Sciatic nerve (tissue), 2 donors: ENCODE measurements around the gene PAH. TPM values are rescaled to one million over a fixed set of nuclear protein-coding genes. Genes with fewer than 3 reads are reported as not detected.

ENCODE experiments used
- ATAC-seq: fragments of 200-7000 bp; cut with Tn5 transposase; one replicate; pipeline ENCODE4 v1.9.1; 2020; ENCODE audit warnings: mild to moderate bottlenecking, moderate library complexity
- DNase-seq: peaks from one replicate; pipeline ENCODE4 v3.0.0-alpha.2; 2020; ENCODE audit warnings: low spot score
- intact Hi-C: fragments of 100-400 bp; cut with DNase I; formaldehyde crosslinking; loops from one replicate; pipeline ENCODE4 v1.14.2; 2022
- total RNA-seq: library from RNA; stranded (reverse); fragmentation: NEBNext Ultra II Directional; extraction: Animal tissue kit (Norgen Biotek cat#: 25700); gene quantifications from one replicate; pipeline ENCODE4 v1.2.1, GENCODE V29; 2021
- donor health status: DM: no; HTN: no; CAD: no.
- donor health status: DM: no; HTN: no; CAD: no.

The PAH gene
- total RNA-seq, 1 donor from 2014 or later = not detected

GRCh38 chr12:102953221-102953620 is 36.2 kb upstream of the PAH start:
- intact Hi-C loops = loop anchor here (10.0 kb wide), 1 partner anchor 582 kb away; no protein-coding TSS in a partner anchor
- DNase-seq (no peak), ATAC-seq (no peak)

DNA sequence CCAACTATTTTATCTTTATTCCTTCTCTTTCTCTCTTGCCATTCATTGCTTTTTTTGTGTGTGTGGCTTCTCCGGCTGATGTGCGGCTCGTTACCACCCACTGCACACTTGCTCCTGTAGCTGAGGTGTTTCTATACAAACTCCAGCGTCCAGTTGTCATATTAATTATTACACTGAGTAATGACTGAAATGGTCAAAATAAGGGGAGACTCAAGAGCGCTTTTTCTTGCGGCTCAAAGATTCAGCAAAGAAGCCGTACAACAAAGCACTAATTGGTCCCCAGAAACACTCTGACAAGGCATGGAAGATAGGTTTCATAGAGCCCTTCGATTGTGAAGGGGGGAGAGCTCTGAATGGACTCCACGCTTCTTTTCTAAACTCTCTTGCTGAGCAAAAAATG is 34.8 kb upstream of the PAH start:
- intact Hi-C loops = loop anchor here (10.0 kb wide), 1 partner anchor 583 kb away; no protein-coding TSS in a partner anchor
- DNase-seq (no peak), ATAC-seq (no peak)

- intact Hi-C loops = loop anchor here (10.0 kb wide), 1 partner anchor 584 kb away; no protein-coding TSS in a partner anchor
- DNase-seq = no peak
- ATAC-seq = no peak
Measured at GRCh38 chr12:102950950-102951619, 34.0 kb upstream of the PAH start.

DNA sequence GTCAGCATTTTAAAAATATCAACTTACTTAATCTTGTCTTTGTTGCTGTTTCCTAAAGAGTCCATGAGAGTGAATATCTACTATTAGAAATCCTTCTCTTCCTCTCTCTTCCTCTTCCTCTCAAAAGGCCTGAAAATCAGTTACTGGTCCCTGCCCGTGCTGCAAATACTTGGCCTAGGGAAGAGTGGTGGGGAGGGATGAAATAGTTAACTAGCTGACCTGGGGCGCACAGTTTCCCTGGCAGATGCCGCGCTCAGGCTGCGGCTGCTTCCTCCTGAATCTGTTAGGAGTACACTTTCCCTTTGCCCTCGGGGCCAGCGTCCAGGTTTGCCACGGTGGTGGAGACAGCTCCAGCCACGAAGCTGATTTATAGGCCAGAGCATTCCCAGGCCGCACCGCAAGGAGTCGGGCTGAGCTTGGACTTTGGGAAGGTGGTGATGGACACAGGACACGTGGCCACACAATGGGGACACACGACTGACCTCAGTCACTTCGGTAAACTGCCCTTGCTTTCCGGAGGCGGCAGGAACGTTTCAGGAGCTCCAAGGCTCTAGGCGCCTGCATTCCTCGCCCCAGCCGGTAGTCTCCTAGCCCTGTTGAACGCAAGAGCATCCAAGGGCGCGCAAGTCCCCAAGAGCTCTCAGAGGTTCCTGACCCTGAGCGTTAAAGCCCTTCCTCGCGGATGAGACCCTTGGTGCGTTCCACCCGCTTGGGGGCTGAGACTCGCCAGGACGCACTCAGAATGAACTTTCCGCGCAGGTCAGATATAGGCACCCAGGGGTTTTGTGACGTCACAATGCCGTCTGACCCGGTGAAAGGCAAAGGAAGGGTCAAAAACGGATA is 33.3 kb upstream of the PAH start:
- DNase-seq (no peak), ATAC-seq (peak; percentile 22)
- intact Hi-C loops = loop anchor here (10.0 kb wide), 1 partner anchor 584 kb away; no protein-coding TSS in a partner anchor

GRCh38 chr12:102948941-102949352 is 31.9 kb upstream of the PAH start:
- no peak for ATAC-seq
- intact Hi-C loops = no loop called here

GRCh38 chr12:102946042-102946441 is 29.0 kb upstream of the PAH start:
- intact Hi-C loops = no loop called here
- ATAC-seq = no peak
- no peak for DNase-seq

More at GRCh38 chr12:102948941-102949352, 31.9 kb upstream of the PAH start:
- peak; percentile 70 for DNase-seq

- intact Hi-C loops = no loop called here
- ATAC-seq = no peak
- no peak for DNase-seq
Measured at GRCh38 chr12:102939670-102940222, 22.7 kb upstream of the PAH start.

- no peak for DNase-seq
- intact Hi-C loops = no loop called here
- ATAC-seq = no peak
Measured at GRCh38 chr12:102939059-102939458, 22.0 kb upstream of the PAH start.

DNA sequence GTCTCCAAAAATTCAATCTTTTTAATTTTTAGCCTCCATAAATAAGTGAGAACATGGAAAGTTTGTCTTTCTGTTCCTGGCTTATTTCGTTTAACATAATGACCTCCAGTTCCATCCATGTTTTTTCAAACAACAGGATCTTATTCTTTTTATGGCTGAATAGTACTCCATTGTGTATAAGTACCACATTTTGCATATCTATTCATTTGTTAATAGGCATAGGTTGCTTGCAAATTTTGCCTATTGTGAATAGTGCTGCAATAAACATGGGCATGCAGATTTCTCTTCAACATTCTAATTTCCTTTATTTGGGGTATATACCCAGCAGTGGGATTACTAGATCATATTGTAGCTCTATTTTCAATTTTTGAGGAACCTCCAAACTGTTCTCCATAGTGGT is 16.1 kb upstream of the PAH start:
- DNase-seq (no peak), ATAC-seq (no peak)
- intact Hi-C loops = no loop called here

GRCh38 chr12:102927220-102927619 is 10.2 kb upstream of the PAH start:
- no peak for ATAC-seq
- intact Hi-C loops = no loop called here
- DNase-seq = no peak

DNA sequence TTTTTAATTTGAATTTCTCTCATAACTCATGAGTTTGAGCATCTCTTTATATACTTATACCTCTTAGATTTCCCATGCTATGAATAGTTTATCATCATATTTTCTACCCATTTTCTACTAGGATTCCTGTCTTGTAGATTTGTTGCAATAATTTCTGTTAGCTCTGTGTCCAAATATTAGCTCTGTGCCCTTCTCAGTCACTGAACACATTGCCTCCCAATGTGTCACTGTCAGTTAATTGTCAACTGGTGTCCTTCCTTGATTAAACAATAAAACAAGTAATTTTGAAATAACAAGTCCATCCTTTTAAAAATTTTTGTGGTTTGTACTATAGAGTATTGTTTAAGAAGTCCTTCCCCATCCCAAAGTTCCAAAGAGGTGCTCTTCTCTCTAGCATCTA is 4.2 kb upstream of the PAH start:
- ATAC-seq = no peak
- intact Hi-C loops = no loop called here

GRCh38 chr12:102920271-102920670 is 3.2 kb upstream of the PAH start:
- intact Hi-C loops = no loop called here
- ATAC-seq (no peak), DNase-seq (no peak)

More for the DNA sequence above, 4.2 kb upstream of the PAH start:
- DNase-seq = no peak

DNA sequence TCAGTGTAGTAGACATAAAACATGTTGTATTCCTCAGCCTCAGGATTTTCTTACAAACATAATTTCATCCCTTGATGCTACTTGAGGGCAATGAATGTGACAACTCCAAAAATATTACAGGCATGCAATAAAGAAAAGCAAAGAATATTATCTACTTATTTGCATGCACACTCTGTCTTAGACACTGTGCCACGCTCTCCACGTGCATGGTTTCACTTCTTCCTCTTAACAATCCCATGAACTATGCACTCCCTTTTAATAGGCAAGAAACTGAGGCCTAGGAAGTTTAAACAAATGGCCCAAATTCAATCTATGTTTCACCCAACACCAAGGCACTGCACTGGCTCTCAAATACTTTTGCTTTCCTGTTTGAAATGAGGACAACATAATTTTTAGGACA is 1.8 kb upstream of the PAH start:
- ATAC-seq (no peak), DNase-seq (no peak)
- intact Hi-C loops = no loop called here

DNA sequence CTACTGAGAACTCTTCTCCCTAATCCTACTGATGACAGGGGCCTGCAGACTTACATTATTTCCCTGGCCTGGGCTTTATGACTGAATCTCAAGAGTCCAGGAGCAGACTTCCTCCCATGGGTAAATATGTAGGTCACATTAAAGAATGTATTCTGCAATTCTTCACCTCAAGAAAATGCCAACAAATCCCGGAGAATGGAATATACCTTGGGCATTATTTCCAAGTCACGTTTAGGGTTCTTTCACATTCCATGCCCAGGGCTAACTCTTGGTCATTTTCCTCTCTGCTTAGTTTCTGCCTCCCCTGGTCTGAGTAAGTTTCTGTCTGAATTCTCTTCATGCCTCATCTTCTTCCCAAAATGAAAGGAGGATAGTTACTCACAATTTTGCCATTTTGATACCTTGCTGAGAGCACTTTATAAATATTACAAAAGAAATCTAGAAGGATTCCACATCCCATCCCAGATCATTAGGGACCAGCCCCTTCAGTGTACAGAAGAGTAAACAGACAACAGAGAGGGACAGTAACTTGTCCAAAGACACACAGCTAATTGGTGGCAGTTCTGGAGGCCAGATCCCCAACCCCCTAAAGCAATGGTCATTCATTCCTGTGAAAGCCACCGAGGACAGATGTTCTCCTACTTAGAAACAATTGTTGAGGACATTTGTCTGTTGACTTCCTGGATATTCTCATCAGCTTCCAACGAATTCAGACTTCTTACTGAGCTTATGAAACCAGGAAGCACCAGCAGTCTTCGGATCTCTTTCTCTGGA is 605 bp downstream of the PAH start:
- DNase-seq = no peak
- intact Hi-C loops = no loop called here
- ATAC-seq = no peak

DNA sequence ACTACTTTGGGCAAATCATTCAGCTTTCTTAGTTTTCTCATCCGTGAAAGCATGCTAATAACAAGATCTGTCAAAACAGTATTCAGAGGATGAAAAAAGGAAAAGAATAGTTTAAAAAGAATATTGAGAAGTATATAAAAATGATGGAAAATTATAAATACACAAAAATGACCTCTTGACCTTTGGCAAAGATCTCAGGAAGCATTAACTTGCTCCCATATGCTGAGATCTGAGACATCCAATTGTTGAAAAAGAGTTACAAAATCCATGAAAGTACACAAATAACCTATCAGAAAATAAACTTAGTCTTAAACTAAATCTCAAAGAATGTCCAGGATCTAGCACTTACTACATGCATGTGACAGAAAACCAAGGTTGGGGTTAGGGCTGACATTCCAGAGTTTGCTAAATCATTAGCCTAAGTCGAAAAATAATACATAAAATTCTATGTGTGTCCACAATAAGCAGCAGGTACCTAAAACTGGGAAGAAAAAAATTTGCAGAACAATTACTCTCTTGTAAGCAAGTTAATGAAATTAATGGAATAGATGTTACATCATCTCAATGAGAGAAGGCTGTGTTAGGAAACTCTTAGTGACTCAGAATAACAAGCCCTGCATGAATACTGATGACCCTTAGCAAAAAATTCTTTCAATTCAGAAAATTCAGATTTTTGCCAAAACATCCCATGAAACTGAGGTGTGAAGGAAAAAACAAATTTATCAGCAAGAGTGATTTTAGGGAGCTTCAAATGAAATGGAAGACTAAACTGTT is 3.4 kb downstream of the PAH start:
- intact Hi-C loops = no loop called here
- DNase-seq (no peak), ATAC-seq (no peak)

DNA sequence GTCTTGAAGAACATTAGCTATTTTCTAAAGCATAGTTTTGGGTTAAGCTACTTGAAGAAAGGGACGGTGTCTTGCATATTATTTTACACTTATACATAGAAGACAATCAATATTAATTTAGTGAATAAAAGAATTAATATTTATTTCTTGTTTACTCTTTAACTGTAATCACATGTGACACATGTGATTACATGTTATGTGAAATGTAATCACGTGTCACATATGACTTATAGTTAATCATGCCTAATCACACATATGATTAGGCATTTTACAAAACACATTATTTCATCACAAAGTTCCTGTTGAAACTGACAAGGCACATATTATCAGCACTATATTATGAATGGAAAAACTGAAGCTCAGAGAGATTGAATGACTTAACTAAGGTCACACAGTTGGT is 4.8 kb downstream of the PAH start:
- intact Hi-C loops = no loop called here
- ATAC-seq (no peak), DNase-seq (no peak)

DNA sequence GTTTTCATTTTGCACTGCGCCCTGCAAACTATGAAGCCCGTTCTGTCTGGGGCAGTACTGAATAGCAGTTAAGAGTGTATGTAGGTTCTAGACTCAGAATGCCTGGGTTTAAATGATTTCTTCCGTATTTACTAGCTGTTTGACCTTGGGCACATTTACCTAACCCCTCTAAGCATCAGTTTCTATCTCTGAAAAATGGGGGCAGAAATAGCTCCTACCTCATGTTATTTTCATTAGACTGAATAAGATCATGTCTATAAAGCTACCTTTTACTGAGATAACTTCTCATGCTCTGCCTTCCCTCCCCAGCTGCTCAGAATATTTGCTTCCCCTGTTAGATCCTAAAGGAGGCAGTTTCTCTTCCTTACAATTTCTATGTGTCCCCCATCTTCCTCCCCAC is 5.7 kb downstream of the PAH start:
- intact Hi-C loops = no loop called here
- ATAC-seq = no peak
- no peak for DNase-seq

DNA sequence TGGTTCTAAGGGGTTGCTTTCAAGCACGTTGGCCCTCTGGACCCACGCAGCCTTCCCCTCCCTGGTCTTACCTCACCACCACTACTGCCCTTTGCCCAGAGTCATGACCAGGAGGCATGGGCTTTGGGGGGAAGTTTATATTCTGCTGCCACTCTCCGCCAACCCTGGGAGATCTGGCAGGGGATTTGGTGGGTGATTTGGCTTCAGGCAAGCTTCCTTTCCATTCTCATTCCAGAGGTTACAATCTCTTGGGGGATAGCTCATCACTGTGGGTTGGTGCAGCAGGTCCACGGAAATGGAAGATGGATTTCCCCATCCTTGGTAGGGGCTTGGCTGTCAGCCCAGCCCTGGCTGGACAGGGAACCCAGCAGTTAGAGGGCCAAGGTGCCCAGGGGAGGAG is 6.3 kb downstream of the PAH start:
- DNase-seq (no peak), ATAC-seq (no peak)
- intact Hi-C loops = no loop called here

- intact Hi-C loops = no loop called here
- DNase-seq = no peak
- no peak for ATAC-seq
Measured at GRCh38 chr12:102910137-102910536, 6.9 kb downstream of the PAH start.
